PC-9 (cell line): ENCODE measurements around the gene CFAP92.

Experiments used
- EZH2 ChIP-seq: fragments of 200-600 bp; sonication (generic); IDR thresholded peaks from 2 replicates; pipeline ENCODE4 v1.8.0; 2017; ENCODE audit warnings: antibody characterized with exemption, low read depth
- TF ChIP-seq, protein P1 (sequence below): fragments of 200-600 bp; sonication (generic); conservative IDR thresholded peaks from 2 replicates; pipeline ENCODE4 v1.6.1; 2017; ENCODE audit warnings: mixed run types, antibody characterized with exemption, mild to moderate bottlenecking, moderate library complexity

DNA sequence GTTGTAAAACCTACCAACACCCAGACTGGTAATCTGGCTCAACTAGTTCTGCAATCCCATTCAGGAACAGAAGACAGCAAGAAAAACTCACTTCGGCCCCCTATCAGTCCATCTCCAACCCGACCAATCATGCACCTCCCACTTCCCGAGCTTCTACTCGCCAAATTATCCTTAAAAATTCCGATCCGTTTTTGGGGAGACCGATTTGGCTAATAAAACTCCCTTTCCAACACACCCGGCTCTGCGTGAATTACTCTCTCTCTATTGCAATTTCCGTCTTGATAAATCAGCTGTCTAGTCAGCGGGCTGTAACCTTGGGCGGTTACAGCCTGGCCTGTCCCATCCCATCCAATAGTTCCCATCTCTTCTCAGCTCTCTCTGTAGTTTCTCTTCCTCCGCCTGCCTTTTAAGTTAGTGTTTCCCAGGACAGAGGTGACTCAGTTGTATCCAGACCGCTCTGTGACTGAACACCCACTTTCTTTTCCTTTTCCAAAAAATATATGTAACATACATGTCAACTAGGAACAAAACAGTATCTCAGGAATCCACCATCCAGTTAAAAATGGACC lies 115.2 kb downstream of the CFAP92 start:
- TF ChIP-seq, protein P1, sequence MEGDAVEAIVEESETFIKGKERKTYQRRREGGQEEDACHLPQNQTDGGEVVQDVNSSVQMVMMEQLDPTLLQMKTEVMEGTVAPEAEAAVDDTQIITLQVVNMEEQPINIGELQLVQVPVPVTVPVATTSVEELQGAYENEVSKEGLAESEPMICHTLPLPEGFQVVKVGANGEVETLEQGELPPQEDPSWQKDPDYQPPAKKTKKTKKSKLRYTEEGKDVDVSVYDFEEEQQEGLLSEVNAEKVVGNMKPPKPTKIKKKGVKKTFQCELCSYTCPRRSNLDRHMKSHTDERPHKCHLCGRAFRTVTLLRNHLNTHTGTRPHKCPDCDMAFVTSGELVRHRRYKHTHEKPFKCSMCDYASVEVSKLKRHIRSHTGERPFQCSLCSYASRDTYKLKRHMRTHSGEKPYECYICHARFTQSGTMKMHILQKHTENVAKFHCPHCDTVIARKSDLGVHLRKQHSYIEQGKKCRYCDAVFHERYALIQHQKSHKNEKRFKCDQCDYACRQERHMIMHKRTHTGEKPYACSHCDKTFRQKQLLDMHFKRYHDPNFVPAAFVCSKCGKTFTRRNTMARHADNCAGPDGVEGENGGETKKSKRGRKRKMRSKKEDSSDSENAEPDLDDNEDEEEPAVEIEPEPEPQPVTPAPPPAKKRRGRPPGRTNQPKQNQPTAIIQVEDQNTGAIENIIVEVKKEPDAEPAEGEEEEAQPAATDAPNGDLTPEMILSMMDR = no peak
- TF ChIP-seq EZH2 = no peak
